ENCODE measurements around the gene GLCCI1.

GLCCI1 gene

DNA sequence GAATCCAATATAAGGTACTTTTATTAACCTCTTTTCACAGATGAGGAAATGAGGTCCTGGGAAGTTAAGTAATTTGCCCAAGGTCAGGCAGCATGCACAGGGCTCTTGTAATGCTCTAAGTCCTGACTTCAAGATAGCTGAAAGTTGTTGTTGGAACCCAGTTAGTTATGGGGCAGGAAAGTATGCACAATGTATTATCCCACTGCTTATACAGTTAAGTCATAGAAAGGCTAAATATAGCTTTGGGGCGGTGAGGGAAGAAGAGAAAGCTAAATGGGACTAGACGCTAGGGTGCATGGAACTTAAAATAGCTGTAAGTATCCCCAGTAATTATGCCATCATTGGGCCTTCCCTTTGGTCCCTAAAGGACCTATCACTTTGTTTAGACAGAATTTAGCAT is 9.2 kb downstream of the GLCCI1 start:
- DNase-seq (ENCODE audit: low read depth in 1 of 2, low spot score in 1 of 2) = peak in 1 of 2 experiments; percentile 30
- peak overlapping the region; percentile 58; the same call in 1 of the 2 replicates for H3K27ac ChIP-seq (replicated peaks)
- H3K4me3 ChIP-seq (replicated peaks; ENCODE audit: insufficient read depth, low read length) = no peak overlapping the region
- TF ChIP-seq SPI1 (IDR thresholded peaks at IDR 0.05; ENCODE audit: borderline replicate concordance, low read depth) = 0 out of 2 replicates have a peak, but pooled peaks have one; percentile 16
- TF ChIP-seq, protein P1, sequence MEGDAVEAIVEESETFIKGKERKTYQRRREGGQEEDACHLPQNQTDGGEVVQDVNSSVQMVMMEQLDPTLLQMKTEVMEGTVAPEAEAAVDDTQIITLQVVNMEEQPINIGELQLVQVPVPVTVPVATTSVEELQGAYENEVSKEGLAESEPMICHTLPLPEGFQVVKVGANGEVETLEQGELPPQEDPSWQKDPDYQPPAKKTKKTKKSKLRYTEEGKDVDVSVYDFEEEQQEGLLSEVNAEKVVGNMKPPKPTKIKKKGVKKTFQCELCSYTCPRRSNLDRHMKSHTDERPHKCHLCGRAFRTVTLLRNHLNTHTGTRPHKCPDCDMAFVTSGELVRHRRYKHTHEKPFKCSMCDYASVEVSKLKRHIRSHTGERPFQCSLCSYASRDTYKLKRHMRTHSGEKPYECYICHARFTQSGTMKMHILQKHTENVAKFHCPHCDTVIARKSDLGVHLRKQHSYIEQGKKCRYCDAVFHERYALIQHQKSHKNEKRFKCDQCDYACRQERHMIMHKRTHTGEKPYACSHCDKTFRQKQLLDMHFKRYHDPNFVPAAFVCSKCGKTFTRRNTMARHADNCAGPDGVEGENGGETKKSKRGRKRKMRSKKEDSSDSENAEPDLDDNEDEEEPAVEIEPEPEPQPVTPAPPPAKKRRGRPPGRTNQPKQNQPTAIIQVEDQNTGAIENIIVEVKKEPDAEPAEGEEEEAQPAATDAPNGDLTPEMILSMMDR (IDR thresholded peaks at IDR 0.05; ENCODE audit: insufficient read depth, low read length) = no peak
- no peaks in the 10 kb centered on the region for H3K27me3 ChIP-seq (ENCODE audit: insufficient read depth, poor library complexity, severe bottlenecking)

DNA sequence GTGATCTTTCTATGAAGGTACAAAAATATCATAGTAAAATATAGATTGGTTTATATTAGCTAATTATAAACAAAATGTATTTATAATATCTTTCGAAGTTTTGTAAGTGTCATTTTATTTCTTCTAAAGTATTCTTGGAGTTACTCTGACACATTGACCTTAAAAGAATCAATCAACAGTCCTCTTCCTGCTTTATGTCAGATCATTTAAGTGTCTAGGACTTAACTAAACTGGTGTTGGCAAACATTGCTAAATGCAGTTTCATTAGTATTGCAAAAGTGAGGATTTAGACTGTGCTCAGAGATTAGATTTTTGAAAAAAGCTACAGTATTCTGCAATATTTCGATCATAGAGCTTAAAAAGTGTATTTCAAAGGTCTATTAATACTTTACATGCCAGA is 10.3 kb downstream of the GLCCI1 start:
- TF ChIP-seq POLR2AphosphoS5 (IDR thresholded peaks at IDR 0.05; ENCODE audit: low read depth) (no peak), GABPA (IDR thresholded peaks at IDR 0.05; ENCODE audit: low read depth) (no peak), SPI1 (IDR thresholded peaks at IDR 0.05; ENCODE audit: borderline replicate concordance, low read depth) (no peak)
- TF ChIP-seq, protein P2, sequence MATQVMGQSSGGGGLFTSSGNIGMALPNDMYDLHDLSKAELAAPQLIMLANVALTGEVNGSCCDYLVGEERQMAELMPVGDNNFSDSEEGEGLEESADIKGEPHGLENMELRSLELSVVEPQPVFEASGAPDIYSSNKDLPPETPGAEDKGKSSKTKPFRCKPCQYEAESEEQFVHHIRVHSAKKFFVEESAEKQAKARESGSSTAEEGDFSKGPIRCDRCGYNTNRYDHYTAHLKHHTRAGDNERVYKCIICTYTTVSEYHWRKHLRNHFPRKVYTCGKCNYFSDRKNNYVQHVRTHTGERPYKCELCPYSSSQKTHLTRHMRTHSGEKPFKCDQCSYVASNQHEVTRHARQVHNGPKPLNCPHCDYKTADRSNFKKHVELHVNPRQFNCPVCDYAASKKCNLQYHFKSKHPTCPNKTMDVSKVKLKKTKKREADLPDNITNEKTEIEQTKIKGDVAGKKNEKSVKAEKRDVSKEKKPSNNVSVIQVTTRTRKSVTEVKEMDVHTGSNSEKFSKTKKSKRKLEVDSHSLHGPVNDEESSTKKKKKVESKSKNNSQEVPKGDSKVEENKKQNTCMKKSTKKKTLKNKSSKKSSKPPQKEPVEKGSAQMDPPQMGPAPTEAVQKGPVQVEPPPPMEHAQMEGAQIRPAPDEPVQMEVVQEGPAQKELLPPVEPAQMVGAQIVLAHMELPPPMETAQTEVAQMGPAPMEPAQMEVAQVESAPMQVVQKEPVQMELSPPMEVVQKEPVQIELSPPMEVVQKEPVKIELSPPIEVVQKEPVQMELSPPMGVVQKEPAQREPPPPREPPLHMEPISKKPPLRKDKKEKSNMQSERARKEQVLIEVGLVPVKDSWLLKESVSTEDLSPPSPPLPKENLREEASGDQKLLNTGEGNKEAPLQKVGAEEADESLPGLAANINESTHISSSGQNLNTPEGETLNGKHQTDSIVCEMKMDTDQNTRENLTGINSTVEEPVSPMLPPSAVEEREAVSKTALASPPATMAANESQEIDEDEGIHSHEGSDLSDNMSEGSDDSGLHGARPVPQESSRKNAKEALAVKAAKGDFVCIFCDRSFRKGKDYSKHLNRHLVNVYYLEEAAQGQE (IDR thresholded peaks at IDR 0.05; ENCODE audit: insufficient replicate concordance, low read depth) = no peak
- TF ChIP-seq, protein P1 (IDR thresholded peaks at IDR 0.05; ENCODE audit: insufficient read depth, low read length) = no peak
- Histone ChIP-seq H3K4me3 (replicated peaks; ENCODE audit: insufficient read depth, low read length) (no peak overlapping the region), H3K27me3 (ENCODE audit: insufficient read depth, poor library complexity, severe bottlenecking) (no peaks in the 10 kb centered on the region), H3K27ac (replicated peaks) (peak overlapping the region; percentile 58)
- DNase-seq (ENCODE audit: low read depth in 1 of 2, low spot score in 1 of 2) = peak; percentile 24 to 47

DNA sequence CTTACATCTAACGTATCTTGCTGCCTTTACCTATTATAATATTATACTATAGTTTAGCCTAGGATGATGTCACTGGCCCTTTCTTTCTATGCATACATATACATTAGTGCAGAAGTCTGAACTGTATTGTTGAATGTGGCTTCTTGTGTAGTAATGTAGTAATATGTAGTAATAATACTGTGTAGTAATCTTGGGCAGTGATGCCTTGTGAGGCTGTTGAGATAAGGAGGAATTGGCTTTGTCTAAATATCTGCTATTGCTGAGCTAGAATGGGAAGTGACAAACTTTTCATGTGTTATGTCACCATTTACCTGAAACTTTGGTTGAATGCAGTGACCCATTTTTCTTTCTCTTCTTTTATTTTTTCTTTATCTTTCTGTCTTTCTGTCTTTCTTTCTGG is 11.0 kb downstream of the GLCCI1 start:
- Histone ChIP-seq H3K27ac (replicated peaks) (peak overlapping the region; percentile 58), H3K4me3 (replicated peaks; ENCODE audit: insufficient read depth, low read length) (no peak overlapping the region), H3K27me3 (ENCODE audit: insufficient read depth, poor library complexity, severe bottlenecking) (no peaks in the 10 kb centered on the region)
- DNase-seq (ENCODE audit: low read depth in 1 of 2, low spot score in 1 of 2) = peak; percentile 43 to 57
- no peak for TF ChIP-seq POLR2AphosphoS5 (IDR thresholded peaks at IDR 0.05; ENCODE audit: low read depth)
- TF ChIP-seq, protein P1 (IDR thresholded peaks at IDR 0.05; ENCODE audit: insufficient read depth, low read length) = no peak
- peak; percentile 49; the same call in 1 of the 2 replicates for TF ChIP-seq SPI1 (IDR thresholded peaks at IDR 0.05; ENCODE audit: borderline replicate concordance, low read depth)

DNA sequence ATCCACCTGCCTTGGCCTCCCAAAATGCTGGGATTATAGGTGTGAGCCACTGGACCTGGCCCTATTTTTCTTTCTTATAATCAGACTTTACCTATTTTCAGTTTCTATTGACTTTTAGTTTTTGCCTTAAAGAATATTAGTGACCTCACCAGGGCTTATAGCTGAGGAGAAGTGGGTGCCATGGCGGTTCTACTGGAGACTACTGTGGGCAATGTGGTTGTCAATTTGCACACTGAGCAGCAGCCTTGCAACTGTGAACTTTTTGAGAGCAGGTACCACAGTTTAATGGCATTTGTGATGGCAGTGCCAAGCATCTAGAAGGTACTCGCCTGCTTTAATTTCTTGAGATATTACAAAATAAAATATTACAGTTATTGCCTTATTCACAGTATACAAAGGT is 11.5 kb downstream of the GLCCI1 start:
- H3K27me3 ChIP-seq (ENCODE audit: insufficient read depth, poor library complexity, severe bottlenecking) = no peaks in the 10 kb centered on the region
- H3K27ac ChIP-seq (replicated peaks) = peak overlapping the region; percentile 41
- TF ChIP-seq, protein P2 (IDR thresholded peaks at IDR 0.05; ENCODE audit: insufficient replicate concordance, low read depth) = no peak
- TF ChIP-seq, protein P1 (IDR thresholded peaks at IDR 0.05; ENCODE audit: insufficient read depth, low read length) = no peak
- no peak for TF ChIP-seq POLR2AphosphoS5 (IDR thresholded peaks at IDR 0.05; ENCODE audit: low read depth)
- TF ChIP-seq SPI1 (IDR thresholded peaks at IDR 0.05; ENCODE audit: borderline replicate concordance, low read depth) = no peak
- no peak for TF ChIP-seq GABPA (IDR thresholded peaks at IDR 0.05; ENCODE audit: low read depth)
- no peak overlapping the region for H3K4me3 ChIP-seq (replicated peaks; ENCODE audit: insufficient read depth, low read length)
- DNase-seq (ENCODE audit: low read depth in 1 of 2, low spot score in 1 of 2) = no peak
